Osteoblast (primary cell): Measurements from ENCODE around the gene AKAP10. TPM values are rescaled to one million over a fixed set of nuclear protein-coding genes. Genes with fewer than 3 reads are reported as not detected.

Source experiments
- DNase-seq: peaks from one replicate; pipeline ENCODE4 v3.0.0; 2011; ENCODE audit warnings: low spot score, mixed read lengths; ENCODE audit not compliant: insufficient read length; ENCODE audit errors: missing footprints
- H2AFZ ChIP-seq: 2 replicates; pipeline ENCODE4 v1.6.0; 2011; ENCODE audit warnings: mild to moderate bottlenecking, low read length
- H3K27ac ChIP-seq: 2 replicates; pipeline ENCODE4 v1.5.1; 2011; ENCODE audit warnings: mild to moderate bottlenecking, low read depth, low read length, moderate library complexity
- H3K27me3 ChIP-seq: 2 replicates; pipeline ENCODE4 v1.6.0; 2012; ENCODE audit warnings: mild to moderate bottlenecking, control low read depth, inconsistent platforms, low read length, moderate library complexity; ENCODE audit not compliant: insufficient read depth
- H3K36me3 ChIP-seq: 2 replicates; pipeline ENCODE4 v1.5.1; 2011; ENCODE audit warnings: mild to moderate bottlenecking, low read length, control low read depth, moderate library complexity; ENCODE audit not compliant: insufficient read depth
- H3K4me1 ChIP-seq: 2 replicates; pipeline ENCODE4 v1.5.1; 2011; ENCODE audit warnings: mild to moderate bottlenecking, low read length, control low read depth, moderate library complexity; ENCODE audit not compliant: insufficient read depth
- H3K4me2 ChIP-seq: 2 replicates; pipeline ENCODE4 v1.6.0; 2011; ENCODE audit warnings: mild to moderate bottlenecking, low read length; ENCODE audit not compliant: insufficient read depth
- H3K4me3 ChIP-seq: fragments of 200-600 bp; sonication (generic); 3 replicates; pipeline ENCODE4 v1.5.1; 2012; ENCODE audit warnings: mild to moderate bottlenecking, low read length, inconsistent platforms; ENCODE audit not compliant: insufficient read depth
- H3K79me2 ChIP-seq: 2 replicates; pipeline ENCODE4 v1.6.0; 2012; ENCODE audit warnings: mild to moderate bottlenecking, low read length, control low read depth, inconsistent platforms; ENCODE audit not compliant: insufficient read depth
- H3K9me3 ChIP-seq: 2 replicates; pipeline ENCODE4 v1.5.1; 2011; ENCODE audit warnings: low read depth, low read length, control low read depth
- H4K20me1 ChIP-seq: 2 replicates; pipeline ENCODE4 v1.6.0; 2012; ENCODE audit warnings: mild to moderate bottlenecking, low read length, control low read depth; ENCODE audit not compliant: insufficient read depth
- total RNA-seq: library from RNA; depleted of rRNA; stranded (reverse); fragments of >200 nt; gene quantifications from 2 replicates; pipeline ENCODE4 v1.2.3, GENCODE V29; 2012
- TF ChIP-seq, protein P1 (sequence below): IDR thresholded peaks from 2 replicates; pipeline ENCODE4 v1.5.1; 2011; ENCODE audit warnings: mild to moderate bottlenecking, low read depth, low read length, moderate library complexity; ENCODE audit errors: extremely low read depth

Gene AKAP10
- total RNA-seq, 1 donor = 27.5 TPM

DNA sequence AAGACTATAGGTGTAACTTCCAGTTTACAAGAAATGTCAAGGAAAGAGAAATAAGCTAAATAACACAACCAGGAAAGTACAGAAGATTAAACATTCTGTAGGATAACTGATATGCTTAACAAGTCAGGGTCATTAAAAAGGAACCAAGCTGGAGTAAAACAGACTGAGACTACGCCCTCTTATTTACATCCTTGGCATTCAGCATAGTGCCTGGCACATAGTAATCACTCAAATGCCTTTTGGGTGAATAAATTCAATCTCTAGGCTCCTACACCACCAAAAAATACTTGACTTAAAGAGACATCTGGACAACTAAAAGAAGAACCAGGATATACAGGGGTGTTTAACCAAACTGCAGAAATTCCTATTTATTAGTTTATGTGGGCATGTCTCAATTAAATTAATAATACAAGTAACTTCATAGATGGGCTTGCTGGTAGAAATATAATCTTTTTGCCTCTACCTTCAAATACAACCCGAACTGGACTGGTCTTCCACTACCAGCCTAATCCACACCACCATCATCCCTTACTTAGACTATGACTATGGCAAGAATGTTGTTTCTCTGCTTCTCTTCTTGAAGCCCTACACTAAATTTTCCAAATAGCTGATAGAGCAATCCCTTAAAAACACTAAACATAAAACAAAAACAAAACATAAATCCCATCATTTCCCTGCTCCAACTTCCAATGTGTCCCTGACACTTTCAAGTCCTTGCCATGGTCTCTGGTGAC, 62.2 kb downstream of the AKAP10 start:
- Histone ChIP-seq H3K4me2 (no peak overlapping the region), H3K27ac (no peak overlapping the region), H3K27me3 (no peaks in the 10 kb centered on the region), H3K4me3 (no peak overlapping the region), H3K79me2 (peaks cover 5% of the 10 kb centered on the region), H3K9me3 (no peaks in the 10 kb centered on the region), H3K4me1 (peaks cover 5% of the 10 kb centered on the region), H3K36me3 (peaks cover 38% of the 10 kb centered on the region), H4K20me1 (no peaks in the 10 kb centered on the region), H2AFZ (no peak overlapping the region)
- TF ChIP-seq, protein P1, sequence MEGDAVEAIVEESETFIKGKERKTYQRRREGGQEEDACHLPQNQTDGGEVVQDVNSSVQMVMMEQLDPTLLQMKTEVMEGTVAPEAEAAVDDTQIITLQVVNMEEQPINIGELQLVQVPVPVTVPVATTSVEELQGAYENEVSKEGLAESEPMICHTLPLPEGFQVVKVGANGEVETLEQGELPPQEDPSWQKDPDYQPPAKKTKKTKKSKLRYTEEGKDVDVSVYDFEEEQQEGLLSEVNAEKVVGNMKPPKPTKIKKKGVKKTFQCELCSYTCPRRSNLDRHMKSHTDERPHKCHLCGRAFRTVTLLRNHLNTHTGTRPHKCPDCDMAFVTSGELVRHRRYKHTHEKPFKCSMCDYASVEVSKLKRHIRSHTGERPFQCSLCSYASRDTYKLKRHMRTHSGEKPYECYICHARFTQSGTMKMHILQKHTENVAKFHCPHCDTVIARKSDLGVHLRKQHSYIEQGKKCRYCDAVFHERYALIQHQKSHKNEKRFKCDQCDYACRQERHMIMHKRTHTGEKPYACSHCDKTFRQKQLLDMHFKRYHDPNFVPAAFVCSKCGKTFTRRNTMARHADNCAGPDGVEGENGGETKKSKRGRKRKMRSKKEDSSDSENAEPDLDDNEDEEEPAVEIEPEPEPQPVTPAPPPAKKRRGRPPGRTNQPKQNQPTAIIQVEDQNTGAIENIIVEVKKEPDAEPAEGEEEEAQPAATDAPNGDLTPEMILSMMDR = no peak
- peak; percentile 58 for DNase-seq

GRCh38 chr17:19911033-19911432, 66.6 kb downstream of the AKAP10 start:
- H3K79me2 ChIP-seq = peaks cover 4% of the 10 kb centered on the region
- no peak overlapping the region for H3K4me2 ChIP-seq
- H3K27ac ChIP-seq = no peak overlapping the region
- no peaks in the 10 kb centered on the region for H3K27me3 ChIP-seq
- no peak overlapping the region for H3K4me3 ChIP-seq
- no peak overlapping the region for H2AFZ ChIP-seq
- DNase-seq = no peak
- peaks cover 24% of the 10 kb centered on the region for H3K36me3 ChIP-seq
- no peaks in the 10 kb centered on the region for H4K20me1 ChIP-seq
- H3K9me3 ChIP-seq = no peaks in the 10 kb centered on the region
- peaks cover 5% of the 10 kb centered on the region for H3K4me1 ChIP-seq
- TF ChIP-seq, protein P1 = no peak

DNA sequence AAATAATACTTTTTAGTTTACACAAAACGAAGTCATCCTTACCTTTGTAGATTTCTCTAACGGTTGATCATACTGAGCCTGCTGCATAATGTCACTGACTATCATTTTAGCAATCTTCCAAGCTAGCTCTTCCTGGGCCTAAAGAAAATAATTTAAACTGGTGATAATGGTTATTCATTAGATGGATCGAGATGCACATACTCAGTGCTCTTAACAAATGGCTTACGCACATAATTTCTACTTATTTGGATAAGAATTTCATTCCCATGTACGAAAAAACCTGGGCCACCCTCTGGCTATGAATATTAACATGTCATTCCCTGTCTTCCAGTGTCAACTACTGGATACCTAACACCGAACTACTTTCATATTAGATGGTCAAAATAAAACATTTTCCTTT, 68.5 kb downstream of the AKAP10 start:
- H3K36me3 ChIP-seq = peaks cover 28% of the 10 kb centered on the region
- no peaks in the 10 kb centered on the region for H4K20me1 ChIP-seq
- no peaks in the 10 kb centered on the region for H3K79me2 ChIP-seq

GRCh38 chr17:19905502-19905901, 72.1 kb downstream of the AKAP10 start:
- no peaks in the 10 kb centered on the region for H4K20me1 ChIP-seq
- peaks cover 24% of the 10 kb centered on the region for H3K4me1 ChIP-seq
- no peaks in the 10 kb centered on the region for H3K27me3 ChIP-seq
- no peak overlapping the region for H2AFZ ChIP-seq
- no peaks in the 10 kb centered on the region for H3K79me2 ChIP-seq
- DNase-seq = no peak
- no peaks in the 10 kb centered on the region for H3K9me3 ChIP-seq
- no peak overlapping the region for H3K4me2 ChIP-seq
- H3K4me3 ChIP-seq = no peak overlapping the region
- H3K36me3 ChIP-seq = peaks cover 23% of the 10 kb centered on the region
- H3K27ac ChIP-seq = no peak overlapping the region
- TF ChIP-seq, protein P1 = no peak

More for the DNA sequence above, 68.5 kb downstream of the AKAP10 start:
- Histone ChIP-seq H3K27me3 (no peaks in the 10 kb centered on the region), H3K9me3 (no peaks in the 10 kb centered on the region), H3K4me2 (no peak overlapping the region), H2AFZ (no peak overlapping the region), H3K4me3 (no peak overlapping the region), H3K27ac (no peak overlapping the region), H3K4me1 (peaks cover 10% of the 10 kb centered on the region)
- TF ChIP-seq, protein P1 = no peak
- no peak for DNase-seq
